Measurements from ENCODE around the gene RAB40C.

DNA sequence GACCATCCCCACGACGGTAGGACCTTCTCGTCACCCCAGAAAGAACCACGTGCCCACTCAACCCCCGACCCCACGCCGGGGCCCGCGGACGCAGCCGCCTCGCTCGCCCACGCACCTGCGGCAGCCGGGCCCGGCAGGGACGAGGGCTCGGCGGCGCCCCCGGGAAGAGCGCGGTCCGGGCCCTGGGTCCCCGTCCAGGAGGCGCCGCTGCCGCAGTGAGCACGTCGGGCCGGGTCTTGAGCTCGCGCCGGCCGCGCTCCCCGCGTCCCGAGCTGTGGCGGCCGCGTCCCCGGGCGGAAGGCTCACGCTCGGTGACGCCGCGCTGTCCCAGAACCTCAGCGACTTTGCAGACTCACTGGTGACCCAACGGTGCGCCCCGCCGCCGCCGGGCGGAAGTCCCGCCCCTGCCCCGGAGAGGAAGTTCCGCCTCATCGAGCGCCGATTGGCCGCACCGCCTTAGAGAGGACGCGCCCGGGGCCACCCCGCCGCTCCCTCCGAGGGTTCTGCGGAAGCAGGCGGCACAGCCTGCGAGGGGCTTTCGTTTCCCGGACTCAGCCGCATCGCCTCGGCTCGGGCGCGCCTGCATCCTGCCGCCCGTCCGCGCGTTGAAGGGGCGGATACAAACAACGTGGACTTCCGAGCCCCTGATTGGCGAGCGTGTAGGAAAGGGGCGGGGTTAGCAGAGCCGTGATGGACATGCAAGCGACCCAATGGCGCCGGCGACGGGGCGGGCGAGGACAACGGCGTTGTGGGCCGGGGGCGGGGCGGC is 793 bp upstream of the RAB40C start:
- TF ChIP-seq EHF (CRISPR knock-in tag; IDR thresholded peaks at IDR 0.05), result no peak
- TF ChIP-seq, protein P1, sequence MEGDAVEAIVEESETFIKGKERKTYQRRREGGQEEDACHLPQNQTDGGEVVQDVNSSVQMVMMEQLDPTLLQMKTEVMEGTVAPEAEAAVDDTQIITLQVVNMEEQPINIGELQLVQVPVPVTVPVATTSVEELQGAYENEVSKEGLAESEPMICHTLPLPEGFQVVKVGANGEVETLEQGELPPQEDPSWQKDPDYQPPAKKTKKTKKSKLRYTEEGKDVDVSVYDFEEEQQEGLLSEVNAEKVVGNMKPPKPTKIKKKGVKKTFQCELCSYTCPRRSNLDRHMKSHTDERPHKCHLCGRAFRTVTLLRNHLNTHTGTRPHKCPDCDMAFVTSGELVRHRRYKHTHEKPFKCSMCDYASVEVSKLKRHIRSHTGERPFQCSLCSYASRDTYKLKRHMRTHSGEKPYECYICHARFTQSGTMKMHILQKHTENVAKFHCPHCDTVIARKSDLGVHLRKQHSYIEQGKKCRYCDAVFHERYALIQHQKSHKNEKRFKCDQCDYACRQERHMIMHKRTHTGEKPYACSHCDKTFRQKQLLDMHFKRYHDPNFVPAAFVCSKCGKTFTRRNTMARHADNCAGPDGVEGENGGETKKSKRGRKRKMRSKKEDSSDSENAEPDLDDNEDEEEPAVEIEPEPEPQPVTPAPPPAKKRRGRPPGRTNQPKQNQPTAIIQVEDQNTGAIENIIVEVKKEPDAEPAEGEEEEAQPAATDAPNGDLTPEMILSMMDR (IDR thresholded peaks at IDR 0.05), result no peak
- TF ChIP-seq KDM1A (IDR thresholded peaks at IDR 0.05; ENCODE audit: low read depth), result no peak
- TF ChIP-seq ZNF302 (CRISPR knock-in tag; IDR thresholded peaks at IDR 0.05), result no peak
- TF ChIP-seq, protein P2, sequence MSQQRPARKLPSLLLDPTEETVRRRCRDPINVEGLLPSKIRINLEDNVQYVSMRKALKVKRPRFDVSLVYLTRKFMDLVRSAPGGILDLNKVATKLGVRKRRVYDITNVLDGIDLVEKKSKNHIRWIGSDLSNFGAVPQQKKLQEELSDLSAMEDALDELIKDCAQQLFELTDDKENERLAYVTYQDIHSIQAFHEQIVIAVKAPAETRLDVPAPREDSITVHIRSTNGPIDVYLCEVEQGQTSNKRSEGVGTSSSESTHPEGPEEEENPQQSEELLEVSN (IDR thresholded peaks at IDR 0.05; ENCODE audit: borderline replicate concordance, low read depth), result no peak
- TF ChIP-seq CBX2 (IDR thresholded peaks at IDR 0.05; ENCODE audit: borderline replicate concordance, low read depth), result no peak
- TF ChIP-seq, protein P3, sequence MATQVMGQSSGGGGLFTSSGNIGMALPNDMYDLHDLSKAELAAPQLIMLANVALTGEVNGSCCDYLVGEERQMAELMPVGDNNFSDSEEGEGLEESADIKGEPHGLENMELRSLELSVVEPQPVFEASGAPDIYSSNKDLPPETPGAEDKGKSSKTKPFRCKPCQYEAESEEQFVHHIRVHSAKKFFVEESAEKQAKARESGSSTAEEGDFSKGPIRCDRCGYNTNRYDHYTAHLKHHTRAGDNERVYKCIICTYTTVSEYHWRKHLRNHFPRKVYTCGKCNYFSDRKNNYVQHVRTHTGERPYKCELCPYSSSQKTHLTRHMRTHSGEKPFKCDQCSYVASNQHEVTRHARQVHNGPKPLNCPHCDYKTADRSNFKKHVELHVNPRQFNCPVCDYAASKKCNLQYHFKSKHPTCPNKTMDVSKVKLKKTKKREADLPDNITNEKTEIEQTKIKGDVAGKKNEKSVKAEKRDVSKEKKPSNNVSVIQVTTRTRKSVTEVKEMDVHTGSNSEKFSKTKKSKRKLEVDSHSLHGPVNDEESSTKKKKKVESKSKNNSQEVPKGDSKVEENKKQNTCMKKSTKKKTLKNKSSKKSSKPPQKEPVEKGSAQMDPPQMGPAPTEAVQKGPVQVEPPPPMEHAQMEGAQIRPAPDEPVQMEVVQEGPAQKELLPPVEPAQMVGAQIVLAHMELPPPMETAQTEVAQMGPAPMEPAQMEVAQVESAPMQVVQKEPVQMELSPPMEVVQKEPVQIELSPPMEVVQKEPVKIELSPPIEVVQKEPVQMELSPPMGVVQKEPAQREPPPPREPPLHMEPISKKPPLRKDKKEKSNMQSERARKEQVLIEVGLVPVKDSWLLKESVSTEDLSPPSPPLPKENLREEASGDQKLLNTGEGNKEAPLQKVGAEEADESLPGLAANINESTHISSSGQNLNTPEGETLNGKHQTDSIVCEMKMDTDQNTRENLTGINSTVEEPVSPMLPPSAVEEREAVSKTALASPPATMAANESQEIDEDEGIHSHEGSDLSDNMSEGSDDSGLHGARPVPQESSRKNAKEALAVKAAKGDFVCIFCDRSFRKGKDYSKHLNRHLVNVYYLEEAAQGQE (IDR thresholded peaks at IDR 0.05), result no peak
- TF ChIP-seq, protein P4, sequence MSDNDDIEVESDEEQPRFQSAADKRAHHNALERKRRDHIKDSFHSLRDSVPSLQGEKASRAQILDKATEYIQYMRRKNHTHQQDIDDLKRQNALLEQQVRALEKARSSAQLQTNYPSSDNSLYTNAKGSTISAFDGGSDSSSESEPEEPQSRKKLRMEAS (IDR thresholded peaks at IDR 0.05), result no peak; the same call in 1 of the 2 replicates
- TF ChIP-seq RCOR1 (IDR thresholded peaks at IDR 0.05; ENCODE audit: low read depth, low read length), result no peak
- no peak for TF ChIP-seq ZFP36 (IDR thresholded peaks at IDR 0.05; ENCODE audit: borderline replicate concordance, partially characterized antibody)
- TF ChIP-seq RARB (CRISPR knock-in tag; IDR thresholded peaks at IDR 0.05), result no peak

Measured in A549 (cell line).